GM23338 (cell line): ENCODE data around the gene RBM11. TPM values are rescaled to one million over a fixed set of nuclear protein-coding genes. Genes with fewer than 3 reads are reported as not detected.

Experiments
- ATAC-seq: fragments of 200-7000 bp; cut with Tn5 transposase; 3 replicates; pipeline ENCODE4 v1.9.1; 2020
- DNase-seq: peaks from one replicate; pipeline ENCODE4 v3.0.0-alpha.2; 2015; ENCODE audit warnings: low spot score
- H2AFZ ChIP-seq: fragments of 200-600 bp; sonication (generic); 2 replicates; pipeline ENCODE4 v1.8.0; 2016; ENCODE audit warnings: antibody characterized with exemption, mild to moderate bottlenecking, moderate library complexity
- H3F3A ChIP-seq: fragments of 200-600 bp; sonication (generic); replicated peaks from 2 replicates; pipeline ENCODE4 v1.8.0; 2017; ENCODE audit warnings: antibody characterized with exemption, mixed run types, low read depth
- H3K27ac ChIP-seq: fragments of 200-600 bp; sonication (generic); 2 replicates; pipeline ENCODE4 v1.6.1; 2016; ENCODE audit warnings: low read depth
- H3K27me3 ChIP-seq: fragments of 200-600 bp; sonication (generic); 2 replicates; pipeline ENCODE4 v1.8.0; 2016; ENCODE audit warnings: mild to moderate bottlenecking, mixed run types, moderate library complexity; ENCODE audit not compliant: insufficient read depth
- H3K36me3 ChIP-seq: fragments of 200-600 bp; sonication (generic); 2 replicates; pipeline ENCODE4 v1.8.0; 2016; ENCODE audit warnings: mild to moderate bottlenecking; ENCODE audit not compliant: insufficient read depth
- H3K4me1 ChIP-seq: fragments of 200-600 bp; sonication (generic); 2 replicates; pipeline ENCODE4 v1.8.0; 2016; ENCODE audit warnings: mild to moderate bottlenecking, moderate library complexity; ENCODE audit not compliant: insufficient read depth
- H3K4me2 ChIP-seq: fragments of 200-600 bp; sonication (generic); 2 replicates; pipeline ENCODE4 v1.7.1; 2017; ENCODE audit warnings: mixed run types
- H3K4me3 ChIP-seq: fragments of 200-600 bp; sonication (generic); 2 replicates; pipeline ENCODE4 v1.6.1; 2016; ENCODE audit warnings: mixed run types
- H3K79me2 ChIP-seq: fragments of 200-600 bp; sonication (generic); replicated peaks from 2 replicates; pipeline ENCODE4 v1.8.0; 2017; ENCODE audit warnings: mild to moderate bottlenecking; ENCODE audit not compliant: insufficient read depth
- H3K9me2 ChIP-seq: fragments of 200-600 bp; sonication (generic); 2 replicates; pipeline ENCODE4 v1.8.0; 2017; ENCODE audit not compliant: insufficient read depth
- H4K20me1 ChIP-seq: fragments of 200-600 bp; sonication (generic); replicated peaks from 2 replicates; pipeline ENCODE4 v1.8.0; 2017; ENCODE audit warnings: mild to moderate bottlenecking; ENCODE audit not compliant: insufficient read depth
- H3K27ac Mint-ChIP-seq: 2 replicates; pipeline ENCODE4 v1.8.0; 2020; ENCODE audit warnings: inconsistent platforms, mild to moderate bottlenecking, moderate library complexity, mixed read lengths
- H3K27me3 Mint-ChIP-seq: 3 replicates; pipeline ENCODE4 v1.8.0; 2022; ENCODE audit warnings: low read depth, mild to moderate bottlenecking, moderate library complexity, mixed read lengths, inconsistent platforms; ENCODE audit not compliant: insufficient read depth, poor library complexity
- H3K36me3 Mint-ChIP-seq: 3 replicates; pipeline ENCODE4 v1.8.0; 2021; ENCODE audit warnings: low read depth, mild to moderate bottlenecking, inconsistent platforms, moderate library complexity, mixed read lengths
- H3K4me1 Mint-ChIP-seq: 3 replicates; pipeline ENCODE4 v1.8.0; 2020; ENCODE audit warnings: mild to moderate bottlenecking, inconsistent platforms, mixed read lengths
- H3K4me3 Mint-ChIP-seq: 3 replicates; pipeline ENCODE4 v1.8.0; 2021; ENCODE audit warnings: moderate library complexity, mild to moderate bottlenecking, inconsistent platforms, mixed read lengths
- H3K9me3 Mint-ChIP-seq: 3 replicates; pipeline ENCODE4 v1.8.0; 2020; ENCODE audit warnings: moderate library complexity, mild to moderate bottlenecking, inconsistent platforms, mixed read lengths
- CREB1 ChIP-seq: fragments of 250-450 bp; sonication (Bioruptor Pico); IDR thresholded peaks from 2 replicates; pipeline ENCODE4 v1.5.0; 2020; ENCODE audit warnings: low read depth, mild to moderate bottlenecking, moderate library complexity
- CTCF ChIP-seq, 2 experiments: fragments of 200-600 bp in 1 of 2; sonication (generic) in 1 of 2; conservative IDR thresholded peaks; 2 replicates each; pipeline versions ENCODE4 v1.5.1 to v1.6.1; 2016 to 2017; ENCODE audit warnings: antibody characterized with exemption in 2 of 2, low read depth in 2 of 2, mild to moderate bottlenecking in 2 of 2, moderate library complexity in 1 of 2
- ETS1 ChIP-seq: IDR thresholded peaks from 2 replicates; pipeline ENCODE4 v1.6.1; 2016; ENCODE audit warnings: antibody characterized with exemption
- EZH2 ChIP-seq: fragments of 200-600 bp; sonication (generic); IDR thresholded peaks from one replicate; pipeline ENCODE4 v1.8.0; 2017; ENCODE audit warnings: antibody characterized with exemption, mild to moderate bottlenecking, low read depth; ENCODE audit not compliant: unreplicated experiment
- EZH2phosphoT487 ChIP-seq: fragments of 200-600 bp; sonication (generic); IDR thresholded peaks from one replicate; pipeline ENCODE4 v1.8.1; 2018; ENCODE audit warnings: antibody characterized with exemption; ENCODE audit not compliant: unreplicated experiment
- JUNB ChIP-seq: IDR thresholded peaks from one replicate; pipeline ENCODE4 v1.6.1; 2016; ENCODE audit warnings: antibody characterized with exemption; ENCODE audit not compliant: unreplicated experiment
- NANOG ChIP-seq: IDR thresholded peaks from 2 replicates; pipeline ENCODE4 v1.6.1; 2016; ENCODE audit warnings: antibody characterized with exemption, borderline replicate concordance
- POLR2AphosphoS5 ChIP-seq: IDR thresholded peaks from 2 replicates; pipeline ENCODE4 v1.6.1; 2016; ENCODE audit warnings: antibody characterized with exemption, low read depth
- REST ChIP-seq: IDR thresholded peaks from one replicate; pipeline ENCODE4 v1.6.1; 2018; ENCODE audit warnings: antibody characterized with exemption; ENCODE audit not compliant: unreplicated experiment
- STAT1 ChIP-seq: IDR thresholded peaks from one replicate; pipeline ENCODE4 v1.6.1; 2016; ENCODE audit warnings: antibody characterized with exemption; ENCODE audit not compliant: unreplicated experiment
- ZNF114 ChIP-seq: fragments of 250-450 bp; sonication (Bioruptor Pico); IDR thresholded peaks from 2 replicates; pipeline ENCODE4 v1.5.0; 2020; ENCODE audit warnings: mild to moderate bottlenecking, moderate library complexity
- ZNF331 ChIP-seq: fragments of 250-450 bp; sonication (Bioruptor Pico); IDR thresholded peaks from 2 replicates; pipeline ENCODE4 v1.5.0; 2020; ENCODE audit warnings: low read depth, mild to moderate bottlenecking, moderate library complexity
- ZNF462 ChIP-seq: fragments of 250-450 bp; sonication (Bioruptor Pico); IDR thresholded peaks from 2 replicates; pipeline ENCODE4 v1.5.0; 2020; ENCODE audit warnings: mild to moderate bottlenecking, moderate library complexity
- polyA plus RNA-seq: library from polyadenylated mRNA; unstranded; fragments of >200 nt; fragmentation: Nextera tagmentation; extraction: Ambion mirVana; gene quantifications from 2 replicates; pipeline ENCODE4 v1.2.1, GENCODE V29; 2016
- total RNA-seq: library from RNA; depleted of rRNA; stranded (reverse); fragments of >200 nt; shearing (Covaris generic); gene quantifications from 2 replicates; pipeline ENCODE4 v1.2.3, GENCODE V29; 2014

The RBM11 gene
- total and polyA plus RNA-seq, 2 experiments from 2014 or later = 6.3 to 8.3 TPM

- Histone ChIP-seq H3K79me2 (no peaks in the 10 kb centered on the region), H3K4me3 (no peak overlapping the region), H3K27me3 (no peaks in the 10 kb centered on the region), H3K4me2 (no peak overlapping the region), H3K4me1 (no peaks in the 10 kb centered on the region), H3F3A (no peaks in the 10 kb centered on the region), H3K27ac (no peak overlapping the region), H3K9me2 (no peaks in the 10 kb centered on the region), H2AFZ (no peak overlapping the region), H3K36me3 (no peaks in the 10 kb centered on the region), H4K20me1 (no peaks in the 10 kb centered on the region)
- TF ChIP-seq CREB1 (CRISPR knock-in tag) (no peak), NANOG (no peak), ZNF462 (CRISPR knock-in tag) (no peak), ZNF114 (CRISPR knock-in tag) (no peak), JUNB (no peak), REST (no peak), POLR2AphosphoS5 (no peak), EZH2 (no peak), CTCF (conservative IDR thresholded peaks at IDR 0.05; ENCODE audit: low read depth in 2 of 2) (no peak), EZH2phosphoT487 (no peak), STAT1 (no peak), ZNF331 (CRISPR knock-in tag) (no peak), ETS1 (no peak)
- H3K9me3 Mint-ChIP-seq = peaks cover 6% of the 10 kb centered on the region
- no peak overlapping the region for H3K27ac Mint-ChIP-seq
- H3K4me3 Mint-ChIP-seq = no peak overlapping the region
- H3K4me1 Mint-ChIP-seq = peaks cover 3% of the 10 kb centered on the region; the same call in 2 of the 3 replicates
- peaks cover 5% of the 10 kb centered on the region; the same call in 2 of the 3 replicates for H3K36me3 Mint-ChIP-seq
- H3K27me3 Mint-ChIP-seq = peaks cover 2% of the 10 kb centered on the region
- DNase-seq (no peak), ATAC-seq (no peak)
Measured at GRCh38 chr21:14251336-14251735, 35.4 kb downstream of the RBM11 start.
